HG03103 (cell line): ENCODE results near the gene MEF2C.

ENCODE experiments used
- ATAC-seq: cut with Tn5 transposase; IDR thresholded peaks from one replicate; pipeline ENCODE4 v1.9.1; 2021; ENCODE audit warnings: low read depth; ENCODE audit not compliant: unreplicated experiment

The MEF2C gene

DNA sequence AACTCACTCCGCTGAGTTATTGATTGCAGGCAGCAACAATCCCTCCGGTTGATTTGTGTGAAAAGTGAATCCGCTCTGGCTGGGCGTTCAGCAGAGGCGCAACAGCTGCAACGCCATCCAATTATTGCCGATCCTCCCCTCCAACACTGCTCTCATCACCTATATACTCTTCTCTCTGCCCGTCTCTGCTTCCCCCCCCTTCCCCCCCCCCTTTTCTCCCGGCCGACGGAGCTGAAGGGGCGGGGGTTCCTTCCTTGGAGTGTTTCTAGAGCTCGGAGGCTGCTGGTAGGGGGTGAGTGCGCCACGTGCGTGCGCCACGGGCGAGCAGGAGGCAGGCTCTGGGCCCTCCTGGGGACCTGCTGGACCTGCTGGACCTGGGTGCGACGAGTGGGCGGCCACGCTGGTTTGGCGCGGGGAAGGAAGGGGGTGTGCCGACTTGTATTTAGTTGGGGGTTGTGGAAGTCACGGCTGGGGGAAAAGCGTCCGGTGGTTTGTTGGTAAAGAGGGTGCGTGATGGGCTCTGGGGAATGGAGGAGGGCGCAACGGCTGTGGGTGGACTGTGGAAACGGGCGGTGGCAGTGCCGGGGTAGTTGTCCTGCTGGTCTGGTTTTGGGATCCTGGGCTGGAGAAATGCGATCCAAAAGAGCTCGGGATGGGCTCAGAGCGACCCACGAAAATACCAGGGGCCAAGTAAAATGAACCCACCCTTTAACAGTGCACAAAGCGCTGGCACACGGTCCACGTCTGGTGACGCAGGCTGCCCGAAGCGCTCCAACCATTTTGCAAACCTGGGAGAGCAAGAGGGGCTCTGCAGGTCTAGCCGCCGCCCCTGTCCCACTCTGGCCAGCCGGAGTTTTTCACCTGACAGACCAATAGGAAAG, 6.4 kb upstream of the MEF2C start:
- no peak for ATAC-seq

- ATAC-seq: no peak
These were observed 5.8 kb upstream of the MEF2C start for GRCh38 chr5:88888848-88889188.

DNA sequence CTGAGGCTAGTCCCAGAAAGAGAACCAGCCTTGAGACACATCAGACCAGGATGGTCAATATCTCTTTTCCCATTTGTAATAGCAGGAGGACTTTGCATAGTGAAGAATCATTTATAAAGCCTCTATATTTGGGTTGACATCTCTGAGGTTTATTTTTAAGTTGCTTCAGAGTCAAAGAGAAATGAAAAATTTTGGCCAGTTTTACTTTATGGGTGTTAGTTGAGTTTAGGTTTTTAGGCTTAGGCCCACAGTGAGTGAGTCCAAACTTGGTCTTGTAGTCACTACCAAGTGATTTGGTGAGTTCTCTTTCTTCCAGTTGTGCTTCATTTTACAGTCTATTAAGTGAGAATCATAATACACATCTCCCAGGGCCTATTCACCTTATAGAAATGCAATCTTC, 5.3 kb upstream of the MEF2C start:
- no peak for ATAC-seq

- no peak for ATAC-seq
These were observed 4.4 kb upstream of the MEF2C start for GRCh38 chr5:88887342-88887741.

DNA sequence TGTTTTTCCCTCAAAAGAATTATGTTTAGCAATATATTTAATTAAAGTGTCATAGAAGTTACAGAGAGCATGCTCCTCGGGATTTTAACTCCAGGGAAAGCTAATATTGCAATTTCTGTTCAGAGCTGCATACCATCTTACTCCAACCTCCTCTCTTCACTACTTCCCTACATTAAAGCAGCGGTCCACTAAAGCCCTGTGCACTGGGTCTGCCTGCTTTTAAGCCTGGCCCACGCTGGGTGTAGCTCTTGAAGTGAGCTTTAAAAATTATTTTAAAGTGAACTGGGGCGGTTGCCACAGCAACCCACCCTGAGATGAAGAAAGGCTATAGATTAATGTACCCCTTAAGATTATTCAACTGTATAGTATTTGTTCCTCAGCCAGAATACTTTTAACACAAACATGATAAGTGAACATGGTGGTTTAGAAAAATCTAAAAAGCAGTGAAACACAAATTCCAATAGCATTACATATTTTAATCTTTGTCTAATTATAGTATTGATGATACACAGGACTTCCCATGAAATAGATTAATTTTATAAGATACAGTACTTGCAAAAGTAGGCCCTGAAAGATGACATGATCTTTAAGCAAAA, 3.9 kb upstream of the MEF2C start:
- ATAC-seq: no peak

DNA sequence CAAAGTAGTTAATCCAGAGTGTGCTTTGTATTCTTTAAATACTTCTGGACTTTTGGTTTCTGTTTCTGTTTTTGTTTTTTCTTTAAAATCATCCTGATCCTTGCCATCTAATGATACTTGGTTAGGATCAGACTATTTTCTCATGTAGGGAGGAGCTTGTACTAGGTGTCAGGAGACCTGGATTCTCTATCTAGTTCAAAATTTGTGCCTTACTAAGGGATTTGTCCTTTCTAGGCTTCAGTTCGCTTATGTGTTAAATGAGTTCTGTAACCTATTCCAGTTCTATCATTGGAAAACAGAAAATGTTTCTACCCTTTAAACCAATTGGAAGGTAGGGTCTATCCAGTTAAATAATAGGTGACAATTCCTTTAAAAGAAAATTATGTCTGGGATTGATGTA, 3.3 kb upstream of the MEF2C start:
- no peak for ATAC-seq

DNA sequence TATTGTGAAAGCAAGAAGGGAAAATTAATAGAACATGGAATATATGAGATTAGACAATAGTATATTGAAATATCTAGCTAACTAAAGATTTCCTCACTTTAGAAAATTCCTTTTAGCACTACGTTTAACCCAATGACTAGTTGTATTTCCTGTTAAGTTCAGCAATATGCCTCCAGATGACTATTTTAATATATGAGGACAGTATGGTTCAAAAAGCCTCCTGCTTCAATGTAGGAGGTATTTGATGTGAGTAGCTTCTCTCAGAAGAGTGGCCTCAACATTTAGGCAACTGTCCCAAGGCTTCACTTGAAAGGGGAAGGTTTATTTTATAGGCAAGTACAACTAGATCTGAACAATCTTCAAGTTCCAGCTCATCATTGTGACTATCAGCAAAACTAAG, 2.0 kb upstream of the MEF2C start:
- ATAC-seq: no peak

DNA sequence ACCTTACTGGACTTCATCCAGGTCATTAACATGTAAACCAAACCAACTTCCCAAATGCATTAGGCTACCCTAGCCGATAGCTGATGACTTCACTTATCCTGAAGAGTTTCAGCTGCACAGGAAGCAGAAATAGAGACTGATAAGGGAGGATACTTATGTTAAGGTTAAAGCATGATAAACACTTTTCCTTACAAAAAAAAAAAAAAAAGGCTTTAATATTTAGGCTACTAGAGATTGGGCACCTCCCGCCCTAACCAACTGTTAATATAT, 1.6 kb upstream of the MEF2C start:
- ATAC-seq: no peak

DNA sequence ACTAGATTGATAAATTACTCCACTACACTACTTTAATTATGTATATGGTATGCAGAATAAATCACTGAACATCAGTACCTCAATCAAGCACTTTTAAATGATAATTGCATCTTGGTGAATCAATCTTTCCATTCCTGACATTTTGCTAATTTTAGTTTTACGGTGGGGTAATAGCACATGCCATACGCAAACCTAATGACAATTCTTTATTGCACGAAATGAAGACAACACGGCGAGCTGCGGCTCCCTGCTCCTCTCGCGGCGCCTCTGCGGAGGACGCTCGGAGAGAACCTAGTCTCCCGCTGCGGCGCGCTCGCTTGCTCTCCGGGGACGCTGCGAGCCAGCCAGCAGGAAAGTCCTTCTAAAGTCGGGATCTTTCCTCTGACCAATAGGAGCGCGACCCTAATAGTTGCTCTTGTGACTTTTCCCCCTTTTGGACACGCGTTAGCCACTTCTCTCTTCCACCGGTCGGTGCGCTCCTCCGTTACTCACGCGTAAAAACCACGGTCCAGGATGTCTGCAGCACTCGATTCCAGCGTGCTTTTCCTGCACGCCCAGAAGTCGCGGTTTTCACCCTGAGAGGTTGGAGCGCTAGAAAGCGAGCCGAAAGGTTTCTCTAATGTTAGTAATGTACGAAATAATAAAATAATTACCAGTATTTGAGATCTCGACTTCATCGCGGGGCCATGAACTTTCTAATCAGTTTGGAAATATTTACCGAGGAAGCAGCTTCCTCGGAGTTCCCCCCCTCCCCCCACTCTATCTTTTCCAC, 1.0 kb upstream of the MEF2C start:
- no peak for ATAC-seq

DNA sequence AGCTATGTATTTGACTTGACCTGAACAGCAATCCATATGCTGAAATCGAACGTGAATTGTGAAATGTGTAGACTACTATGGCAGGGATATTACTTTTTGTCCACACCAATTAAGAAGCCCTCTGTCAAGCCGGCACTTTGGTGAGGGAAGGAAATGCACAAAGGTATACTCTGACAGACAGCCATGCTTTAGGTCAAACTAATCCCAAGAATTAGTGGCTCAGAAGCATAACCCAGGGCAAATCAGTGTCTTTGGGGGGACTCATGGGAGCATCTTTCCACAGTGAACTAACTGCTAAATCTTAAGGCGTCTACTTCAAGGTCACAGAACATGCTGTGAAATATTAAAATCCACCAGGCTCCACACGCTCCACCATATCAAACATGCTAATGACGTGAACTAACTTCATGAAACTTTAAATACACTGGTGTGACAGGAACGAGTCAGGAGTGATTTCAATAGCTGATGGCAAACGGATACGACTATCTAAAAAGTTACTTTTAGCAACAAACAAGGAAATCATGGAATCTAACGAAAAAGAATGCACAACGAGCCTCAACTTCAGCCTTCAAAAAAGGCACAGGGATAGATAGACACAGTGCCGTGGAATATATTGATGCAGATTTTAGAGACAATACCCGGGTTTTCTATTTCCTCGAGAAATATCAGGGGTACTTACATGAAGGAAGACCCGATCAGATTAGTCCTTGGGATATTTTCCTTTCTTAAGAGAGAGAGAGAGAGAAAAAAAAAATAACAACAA, 527 bp downstream of the MEF2C start:
- ATAC-seq: no peak

- no peak for ATAC-seq
These were observed 1.4 kb downstream of the MEF2C start for GRCh38 chr5:88881571-88881971.

DNA sequence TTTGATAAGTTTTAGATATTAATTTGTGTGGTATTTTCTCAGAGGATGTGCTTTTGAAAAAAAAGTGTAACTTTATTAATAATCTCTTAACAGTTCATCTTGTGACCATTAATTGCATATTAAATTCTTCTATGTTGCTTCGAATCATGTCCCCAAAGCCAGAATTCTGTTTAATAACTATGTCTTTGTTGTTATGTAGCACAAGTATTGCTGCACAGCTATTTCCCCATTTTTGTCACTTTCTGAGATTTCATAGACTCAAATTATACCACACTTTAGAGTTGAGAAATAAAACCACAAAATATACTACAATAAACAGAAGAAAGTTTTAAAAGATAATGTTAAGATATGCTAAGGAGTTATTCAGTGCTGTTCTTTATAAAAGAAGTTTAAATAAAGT, 2.8 kb downstream of the MEF2C start:
- no peak for ATAC-seq

GRCh38 chr5:88879724-88880123, 3.3 kb downstream of the MEF2C start:
- no peak for ATAC-seq

DNA sequence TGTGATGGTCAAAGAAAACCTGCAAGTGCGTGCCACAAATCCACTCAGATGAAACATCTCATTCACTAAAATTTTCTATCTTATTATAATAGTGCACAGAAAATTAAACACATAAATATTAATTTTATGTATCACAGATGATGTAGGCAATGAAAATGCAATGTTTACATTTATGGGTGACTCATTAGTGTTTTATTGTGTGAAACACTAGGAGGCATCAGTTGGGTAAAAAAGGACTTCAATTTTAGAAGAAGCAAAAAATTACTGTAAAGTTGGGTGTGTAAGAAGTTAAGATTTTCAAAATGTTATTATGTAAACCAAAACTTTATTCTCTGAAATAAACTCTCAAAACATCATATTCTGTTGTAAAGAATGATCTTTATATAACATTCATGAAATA, 4.0 kb downstream of the MEF2C start:
- no peak for ATAC-seq

DNA sequence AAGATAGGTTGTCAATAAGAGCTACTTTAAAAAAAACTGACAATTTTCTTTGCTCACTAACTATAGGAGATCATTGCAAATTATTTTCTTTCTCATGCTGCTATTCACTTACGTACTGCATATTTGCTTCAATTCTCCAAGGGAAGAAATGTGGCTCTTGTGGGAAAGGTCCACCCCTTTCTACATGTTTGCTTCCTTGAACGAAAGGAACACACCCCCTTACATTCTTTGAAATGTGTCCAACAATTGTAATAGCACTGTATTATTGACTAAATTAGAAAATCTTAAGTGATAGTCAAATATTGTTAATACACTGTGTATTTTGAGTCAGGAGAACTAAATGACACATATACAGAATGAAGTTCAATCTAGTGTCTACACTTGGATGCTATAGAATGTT, 5.2 kb downstream of the MEF2C start:
- ATAC-seq: no peak

DNA sequence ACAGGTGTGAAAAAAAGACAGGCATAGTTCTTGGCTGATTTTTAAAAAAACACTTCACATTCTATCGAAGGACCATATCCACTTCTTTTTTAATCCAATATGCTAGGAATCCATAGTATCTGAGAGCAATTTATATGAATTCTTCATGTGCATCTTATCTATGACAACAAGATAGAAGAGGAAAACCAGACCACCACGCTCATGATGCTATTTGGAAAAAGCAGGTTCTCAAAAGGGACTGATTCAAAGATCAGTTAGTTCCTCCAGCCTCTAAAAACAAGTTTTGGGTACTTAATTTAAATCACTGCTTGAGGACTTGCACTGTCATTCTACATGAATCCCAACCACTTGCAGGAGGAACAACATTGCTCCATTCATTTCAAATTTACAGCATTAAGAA, 6.3 kb downstream of the MEF2C start:
- ATAC-seq: no peak

GRCh38 chr5:88875341-88876234, 7.4 kb downstream of the MEF2C start:
- ATAC-seq: no peak

- no peak for ATAC-seq
These were observed 9.5 kb downstream of the MEF2C start for GRCh38 chr5:88873447-88873846.

DNA sequence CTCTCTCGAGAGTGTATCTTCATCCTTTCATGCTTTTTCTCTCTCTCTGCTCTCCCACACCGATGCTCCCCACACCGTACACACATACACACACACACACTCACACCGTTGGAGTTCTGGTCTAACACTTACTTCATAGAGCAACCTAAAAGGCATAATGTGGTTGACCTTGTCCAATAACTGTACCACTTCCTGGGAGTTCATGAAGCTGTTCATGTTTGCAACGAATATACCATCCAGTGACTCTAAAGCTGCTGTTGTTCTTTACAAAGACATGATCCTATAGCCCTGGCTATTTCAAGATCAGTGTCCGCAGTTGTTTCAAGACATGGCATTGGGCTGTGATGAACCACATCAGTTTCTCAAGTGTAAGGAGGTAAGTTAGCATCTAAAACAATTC, 10.0 kb downstream of the MEF2C start:
- ATAC-seq: no peak

DNA sequence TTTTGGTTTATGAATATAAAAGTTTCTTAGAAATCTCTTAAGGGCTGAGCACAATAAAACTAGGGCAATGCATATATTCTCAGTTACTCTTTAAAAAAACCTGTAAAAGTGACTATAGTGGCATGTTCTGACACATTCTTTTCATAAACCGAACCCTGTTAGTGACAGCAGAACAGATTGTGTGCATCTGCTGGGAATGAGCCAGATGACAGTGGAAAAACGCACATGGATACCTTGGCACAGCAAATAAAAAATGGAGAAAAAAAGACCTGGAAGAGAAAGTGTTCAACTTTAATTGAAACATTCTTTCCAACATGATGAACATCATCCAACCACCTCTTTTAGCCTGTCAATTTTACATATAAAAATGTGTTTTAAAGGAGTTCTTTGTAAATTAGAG, 12.7 kb downstream of the MEF2C start:
- ATAC-seq: no peak
